BE2C (cell line): ENCODE results near the gene PADI3.

Experiments used
- DNase-seq: peaks from one replicate; pipeline ENCODE4 v3.0.0-alpha.2; 2020
- H3K27me3 ChIP-seq: fragments of 250-450 bp; sonication (Bioruptor Pico); 2 replicates; pipeline ENCODE4 v1.5.1; 2020; ENCODE audit warnings: mild to moderate bottlenecking
- H3K36me3 ChIP-seq: fragments of 250-450 bp; sonication (Bioruptor Pico); 2 replicates; pipeline ENCODE4 v1.5.1; 2020; ENCODE audit warnings: mild to moderate bottlenecking
- H3K4me1 ChIP-seq: fragments of 250-450 bp; sonication (Bioruptor Pico); 2 replicates; pipeline ENCODE4 v1.5.1; 2020
- H3K4me3 ChIP-seq: 2 replicates; pipeline ENCODE4 v1.5.1; 2011; ENCODE audit warnings: low read depth, low read length
- H3K9me3 ChIP-seq: fragments of 250-450 bp; sonication (Bioruptor Pico); 2 replicates; pipeline ENCODE4 v1.5.1; 2020
- TF ChIP-seq, protein P1 (sequence below): IDR thresholded peaks from 2 replicates; pipeline ENCODE4 v1.5.1; 2012; ENCODE audit warnings: mild to moderate bottlenecking, low read depth, low read length

The PADI3 gene

DNA sequence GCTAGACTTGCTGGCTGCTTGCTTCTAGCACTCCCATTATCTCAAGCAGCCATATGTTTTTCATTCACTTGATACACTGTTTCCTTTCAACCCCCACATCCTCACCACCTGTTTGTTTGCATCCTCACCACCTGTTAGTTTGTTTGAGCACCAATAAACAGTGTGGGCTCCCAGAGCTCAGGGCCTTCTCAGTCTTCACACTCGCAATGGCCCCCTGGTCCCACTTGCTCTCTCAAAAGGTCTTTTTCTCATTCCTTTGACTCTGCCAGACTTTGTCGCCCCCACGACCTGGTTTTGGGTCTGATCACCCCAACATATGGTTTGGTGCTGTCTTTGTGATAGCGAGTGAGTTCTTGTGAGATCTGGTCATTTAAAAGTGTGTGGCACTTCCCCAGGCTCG lies 52.9 kb downstream of the PADI3 start:
- TF ChIP-seq, protein P1, sequence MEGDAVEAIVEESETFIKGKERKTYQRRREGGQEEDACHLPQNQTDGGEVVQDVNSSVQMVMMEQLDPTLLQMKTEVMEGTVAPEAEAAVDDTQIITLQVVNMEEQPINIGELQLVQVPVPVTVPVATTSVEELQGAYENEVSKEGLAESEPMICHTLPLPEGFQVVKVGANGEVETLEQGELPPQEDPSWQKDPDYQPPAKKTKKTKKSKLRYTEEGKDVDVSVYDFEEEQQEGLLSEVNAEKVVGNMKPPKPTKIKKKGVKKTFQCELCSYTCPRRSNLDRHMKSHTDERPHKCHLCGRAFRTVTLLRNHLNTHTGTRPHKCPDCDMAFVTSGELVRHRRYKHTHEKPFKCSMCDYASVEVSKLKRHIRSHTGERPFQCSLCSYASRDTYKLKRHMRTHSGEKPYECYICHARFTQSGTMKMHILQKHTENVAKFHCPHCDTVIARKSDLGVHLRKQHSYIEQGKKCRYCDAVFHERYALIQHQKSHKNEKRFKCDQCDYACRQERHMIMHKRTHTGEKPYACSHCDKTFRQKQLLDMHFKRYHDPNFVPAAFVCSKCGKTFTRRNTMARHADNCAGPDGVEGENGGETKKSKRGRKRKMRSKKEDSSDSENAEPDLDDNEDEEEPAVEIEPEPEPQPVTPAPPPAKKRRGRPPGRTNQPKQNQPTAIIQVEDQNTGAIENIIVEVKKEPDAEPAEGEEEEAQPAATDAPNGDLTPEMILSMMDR: no peak
- Histone ChIP-seq H3K4me1 (no peaks in the 10 kb centered on the region), H3K27me3 (no peaks in the 10 kb centered on the region), H3K9me3 (no peaks in the 10 kb centered on the region), H3K4me3 (no peak overlapping the region), H3K36me3 (no peaks in the 10 kb centered on the region)
- no peak for DNase-seq

DNA sequence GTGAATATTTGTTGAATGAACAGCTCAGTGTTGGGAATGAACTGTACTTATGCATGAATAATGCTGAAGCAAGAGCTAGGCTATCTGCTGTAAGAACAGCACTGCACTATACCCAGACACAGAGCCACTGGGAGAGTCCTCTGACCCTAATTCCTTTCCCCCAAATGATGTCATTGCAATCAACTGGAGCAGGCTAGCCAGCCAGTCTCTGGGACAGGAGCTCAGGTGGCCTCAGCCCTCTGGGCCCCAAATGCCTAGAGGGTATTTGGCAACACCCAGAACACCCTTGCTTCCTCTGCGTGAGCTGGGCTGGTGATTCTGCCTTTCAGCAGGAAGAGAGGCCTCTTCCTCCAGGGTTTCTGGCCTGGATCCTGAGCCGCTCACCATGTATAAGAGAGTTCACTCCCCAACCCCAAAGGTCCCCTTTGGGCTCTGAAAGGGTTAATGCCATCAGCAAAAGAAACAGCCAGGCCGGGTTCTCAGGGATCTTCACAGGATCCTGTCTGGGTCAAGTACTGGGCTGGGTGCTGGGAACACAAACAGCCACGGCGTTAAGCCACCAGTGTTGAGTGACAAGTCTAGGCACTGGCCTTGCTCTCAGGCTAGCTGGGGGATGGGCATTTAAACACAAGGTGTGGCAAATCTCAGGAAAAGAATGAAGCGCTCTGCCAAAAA lies 55.4 kb downstream of the PADI3 start:
- no peak for DNase-seq

DNA sequence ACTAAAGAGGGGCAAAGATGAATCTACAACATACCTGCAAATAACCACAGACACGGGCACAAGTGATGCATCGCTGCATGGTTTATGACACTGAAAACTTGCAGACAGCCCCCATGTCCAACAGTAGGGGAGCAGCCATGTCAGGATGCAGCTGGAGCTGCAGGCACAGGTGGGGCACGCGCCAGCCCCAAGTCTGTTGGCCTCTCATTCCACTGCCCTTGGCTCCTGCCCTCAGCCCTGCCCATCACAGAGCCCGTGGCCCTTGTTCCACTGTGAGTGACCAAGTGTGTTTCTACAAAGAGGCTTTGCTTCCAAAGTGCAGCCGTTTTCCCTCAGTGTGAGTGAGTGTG lies 55.9 kb downstream of the PADI3 start:
- Histone ChIP-seq H3K4me1 (no peaks in the 10 kb centered on the region), H3K27me3 (no peaks in the 10 kb centered on the region), H3K4me3 (no peak overlapping the region), H3K36me3 (no peaks in the 10 kb centered on the region), H3K9me3 (no peaks in the 10 kb centered on the region)
- DNase-seq: no peak
- TF ChIP-seq, protein P1: no peak

More for the DNA sequence above, 55.4 kb downstream of the PADI3 start:
- Histone ChIP-seq H3K36me3 (no peaks in the 10 kb centered on the region), H3K4me3 (no peak overlapping the region), H3K9me3 (no peaks in the 10 kb centered on the region), H3K27me3 (no peaks in the 10 kb centered on the region), H3K4me1 (no peaks in the 10 kb centered on the region)
- TF ChIP-seq, protein P1: no peak

DNA sequence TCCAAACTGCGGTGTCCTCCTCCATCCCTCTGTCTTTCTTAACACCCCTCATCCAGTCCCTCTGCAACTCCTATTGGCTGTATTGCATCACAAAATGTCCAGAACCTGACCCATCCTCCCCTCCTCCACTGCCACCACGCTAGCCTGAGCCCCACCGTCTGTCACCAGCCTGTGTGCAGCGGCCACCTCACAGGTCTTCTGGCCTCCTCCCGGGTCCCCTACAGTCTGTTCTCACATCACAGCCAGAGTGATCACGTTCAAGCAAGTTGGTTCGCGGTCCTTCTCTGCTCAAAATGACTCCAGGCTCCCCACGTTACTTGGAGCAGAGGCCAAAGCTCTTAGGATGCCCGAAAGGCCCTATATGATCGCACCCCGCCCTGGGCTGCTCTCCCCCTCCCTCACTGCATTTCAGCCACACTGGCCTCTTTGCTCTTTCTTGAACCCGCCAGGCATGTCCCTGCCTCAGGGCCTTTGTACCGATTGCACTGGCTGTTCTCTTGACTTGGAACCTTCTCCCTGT lies 56.7 kb downstream of the PADI3 start:
- Histone ChIP-seq H3K27me3 (no peaks in the 10 kb centered on the region), H3K4me1 (no peaks in the 10 kb centered on the region), H3K36me3 (no peaks in the 10 kb centered on the region), H3K4me3 (no peak overlapping the region), H3K9me3 (no peaks in the 10 kb centered on the region)
- TF ChIP-seq, protein P1: no peak
- no peak for DNase-seq

DNA sequence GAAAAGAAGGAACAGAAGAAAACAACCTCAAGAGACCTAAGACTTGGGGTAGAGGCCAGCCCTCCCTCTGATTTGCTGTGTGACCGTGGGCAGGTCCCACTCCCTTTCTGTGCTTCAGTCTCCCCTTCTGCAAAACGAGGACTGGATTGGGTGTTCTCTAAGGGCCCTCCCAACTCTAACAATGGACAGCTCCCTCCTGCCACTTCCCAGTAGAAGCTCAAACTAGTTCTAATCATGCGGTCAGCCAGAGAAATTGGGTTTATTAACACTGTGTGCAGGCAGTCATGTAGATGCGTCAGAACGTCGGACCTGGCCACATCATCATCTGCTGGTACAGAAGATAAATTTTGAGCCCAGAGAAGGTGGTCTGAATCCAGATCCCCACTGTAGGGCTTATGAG lies 57.5 kb downstream of the PADI3 start:
- TF ChIP-seq, protein P1: no peak
- Histone ChIP-seq H3K27me3 (no peaks in the 10 kb centered on the region), H3K4me3 (no peak overlapping the region), H3K36me3 (no peaks in the 10 kb centered on the region), H3K9me3 (no peaks in the 10 kb centered on the region), H3K4me1 (no peaks in the 10 kb centered on the region)
- no peak for DNase-seq

DNA sequence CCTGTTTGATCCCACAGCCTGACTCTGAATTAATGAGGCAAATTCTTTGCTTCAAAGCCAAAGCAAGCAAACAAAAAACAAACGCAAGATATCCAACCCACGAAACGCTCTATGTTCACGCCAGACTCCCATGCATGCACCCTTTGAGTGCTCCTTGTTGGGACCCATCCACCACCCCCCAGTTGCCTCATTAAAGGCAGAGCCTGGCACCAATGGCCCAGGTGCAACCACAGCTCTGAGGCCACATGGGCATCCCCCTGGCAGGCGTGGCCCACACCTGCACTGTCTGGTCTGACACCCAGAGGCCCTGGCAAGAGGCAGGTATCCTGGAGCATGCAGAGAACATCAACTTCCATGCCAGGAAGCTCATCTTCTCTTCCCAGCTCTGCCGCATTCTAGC lies 58.0 kb downstream of the PADI3 start:
- Histone ChIP-seq H3K27me3 (no peaks in the 10 kb centered on the region), H3K4me1 (no peaks in the 10 kb centered on the region), H3K9me3 (no peaks in the 10 kb centered on the region), H3K4me3 (no peak overlapping the region), H3K36me3 (no peaks in the 10 kb centered on the region)
- TF ChIP-seq, protein P1: no peak
- DNase-seq: no peak
